Neural cell (in vitro differentiated cells): ENCODE results near the gene REXO1.
"Not testable (repeated sequence)": the region's sequence is repeated elsewhere in the genome, so short reads cannot be mapped to it uniquely, and the experiment has no call there.

Source experiments
- CTCF ChIP-seq: fragments of 450-650 bp; IDR thresholded peaks from 2 replicates; pipeline ENCODE4 v1.5.1; 2014; ENCODE audit warnings: antibody characterized with exemption, mild to moderate bottlenecking, moderate library complexity; ENCODE audit not compliant: poor library complexity, severe bottlenecking
- EP300 ChIP-seq: fragments of 450-650 bp; conservative IDR thresholded peaks from 2 replicates; pipeline ENCODE4 v1.6.1; 2014; ENCODE audit warnings: antibody characterized with exemption, mild to moderate bottlenecking, moderate library complexity; ENCODE audit not compliant: poor library complexity, severe bottlenecking
- EZH2 ChIP-seq: fragments of 200-600, 300-800 bp; shearing (Covaris generic), sonication (generic); IDR thresholded peaks from 2 replicates; pipeline ENCODE4 v1.6.1; 2014; ENCODE audit warnings: antibody characterized with exemption, low read length, borderline replicate concordance, mild to moderate bottlenecking; ENCODE audit not compliant: insufficient read depth, poor library complexity, severe bottlenecking
- POLR2AphosphoS5 ChIP-seq: IDR thresholded peaks from 2 replicates; pipeline ENCODE4 v1.6.1; 2012
- TAF1 ChIP-seq: IDR thresholded peaks from 2 replicates; pipeline ENCODE4 v1.6.1; 2012; ENCODE audit warnings: low read depth

- TF ChIP-seq EZH2, CTCF, POLR2AphosphoS5, TAF1, EP300: not testable (repeated sequence)
These were observed 28.4 kb upstream of the REXO1 start for GRCh38 chr19:1876496-1877279.
